ENCODE measurements around the gene FSIP1. TPM values are rescaled to one million over a fixed set of nuclear protein-coding genes. Genes with fewer than 3 reads are reported as not detected.

FSIP1 gene
- total and polyA plus RNA-seq, 9 of the 15 experiments (the other 6 are each of a cell fraction or from before 2014, with no cell fraction given) = 0.07 to 0.51 (median 0.29) TPM

GRCh38 chr15:39756806-39757522 is 25.7 kb downstream of the FSIP1 start (continued):
- TF ChIP-seq PRDM10 (IDR thresholded peaks at IDR 0.05; ENCODE audit: partially characterized antibody) (no peak), RBM25 (IDR thresholded peaks at IDR 0.05; ENCODE audit: low read depth, low read length, severe bottlenecking) (no peak), PTTG1 (tag; IDR thresholded peaks at IDR 0.05; ENCODE audit: low read depth) (no peak), ZNF121 (CRISPR knock-in tag; conservative IDR thresholded peaks at IDR 0.05) (no peak), ZNF263 (CRISPR knock-in tag; IDR thresholded peaks at IDR 0.05; ENCODE audit: borderline replicate concordance) (no peak), ZNF280B (CRISPR knock-in tag; IDR thresholded peaks at IDR 0.05) (no peak), BRD9 (IDR thresholded peaks at IDR 0.05; ENCODE audit: low read depth, partially characterized antibody) (no peak), U2AF1 (optimal IDR thresholded peaks at IDR 0.05; ENCODE audit: low read depth, low read length) (no peak)
- TF ChIP-seq, protein P1, sequence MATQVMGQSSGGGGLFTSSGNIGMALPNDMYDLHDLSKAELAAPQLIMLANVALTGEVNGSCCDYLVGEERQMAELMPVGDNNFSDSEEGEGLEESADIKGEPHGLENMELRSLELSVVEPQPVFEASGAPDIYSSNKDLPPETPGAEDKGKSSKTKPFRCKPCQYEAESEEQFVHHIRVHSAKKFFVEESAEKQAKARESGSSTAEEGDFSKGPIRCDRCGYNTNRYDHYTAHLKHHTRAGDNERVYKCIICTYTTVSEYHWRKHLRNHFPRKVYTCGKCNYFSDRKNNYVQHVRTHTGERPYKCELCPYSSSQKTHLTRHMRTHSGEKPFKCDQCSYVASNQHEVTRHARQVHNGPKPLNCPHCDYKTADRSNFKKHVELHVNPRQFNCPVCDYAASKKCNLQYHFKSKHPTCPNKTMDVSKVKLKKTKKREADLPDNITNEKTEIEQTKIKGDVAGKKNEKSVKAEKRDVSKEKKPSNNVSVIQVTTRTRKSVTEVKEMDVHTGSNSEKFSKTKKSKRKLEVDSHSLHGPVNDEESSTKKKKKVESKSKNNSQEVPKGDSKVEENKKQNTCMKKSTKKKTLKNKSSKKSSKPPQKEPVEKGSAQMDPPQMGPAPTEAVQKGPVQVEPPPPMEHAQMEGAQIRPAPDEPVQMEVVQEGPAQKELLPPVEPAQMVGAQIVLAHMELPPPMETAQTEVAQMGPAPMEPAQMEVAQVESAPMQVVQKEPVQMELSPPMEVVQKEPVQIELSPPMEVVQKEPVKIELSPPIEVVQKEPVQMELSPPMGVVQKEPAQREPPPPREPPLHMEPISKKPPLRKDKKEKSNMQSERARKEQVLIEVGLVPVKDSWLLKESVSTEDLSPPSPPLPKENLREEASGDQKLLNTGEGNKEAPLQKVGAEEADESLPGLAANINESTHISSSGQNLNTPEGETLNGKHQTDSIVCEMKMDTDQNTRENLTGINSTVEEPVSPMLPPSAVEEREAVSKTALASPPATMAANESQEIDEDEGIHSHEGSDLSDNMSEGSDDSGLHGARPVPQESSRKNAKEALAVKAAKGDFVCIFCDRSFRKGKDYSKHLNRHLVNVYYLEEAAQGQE (IDR thresholded peaks at IDR 0.05; ENCODE audit: borderline replicate concordance) = peak; percentile 88
- TF ChIP-seq, protein P1 (CRISPR knock-in tag; IDR thresholded peaks at IDR 0.05; ENCODE audit: low read depth) = no peak
- TF ChIP-seq, protein P2, sequence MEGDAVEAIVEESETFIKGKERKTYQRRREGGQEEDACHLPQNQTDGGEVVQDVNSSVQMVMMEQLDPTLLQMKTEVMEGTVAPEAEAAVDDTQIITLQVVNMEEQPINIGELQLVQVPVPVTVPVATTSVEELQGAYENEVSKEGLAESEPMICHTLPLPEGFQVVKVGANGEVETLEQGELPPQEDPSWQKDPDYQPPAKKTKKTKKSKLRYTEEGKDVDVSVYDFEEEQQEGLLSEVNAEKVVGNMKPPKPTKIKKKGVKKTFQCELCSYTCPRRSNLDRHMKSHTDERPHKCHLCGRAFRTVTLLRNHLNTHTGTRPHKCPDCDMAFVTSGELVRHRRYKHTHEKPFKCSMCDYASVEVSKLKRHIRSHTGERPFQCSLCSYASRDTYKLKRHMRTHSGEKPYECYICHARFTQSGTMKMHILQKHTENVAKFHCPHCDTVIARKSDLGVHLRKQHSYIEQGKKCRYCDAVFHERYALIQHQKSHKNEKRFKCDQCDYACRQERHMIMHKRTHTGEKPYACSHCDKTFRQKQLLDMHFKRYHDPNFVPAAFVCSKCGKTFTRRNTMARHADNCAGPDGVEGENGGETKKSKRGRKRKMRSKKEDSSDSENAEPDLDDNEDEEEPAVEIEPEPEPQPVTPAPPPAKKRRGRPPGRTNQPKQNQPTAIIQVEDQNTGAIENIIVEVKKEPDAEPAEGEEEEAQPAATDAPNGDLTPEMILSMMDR (IDR thresholded peaks at IDR 0.05 in 2 of 3, conservative IDR thresholded peaks at IDR 0.05 in 1 of 3; ENCODE audit: insufficient read depth in 2 of 3, low read depth in 1 of 3, low read length in 3 of 3) = peak; percentile 54 to 89 (median 63); a peak in 5 of 6 replicates

All from K562 (cell line).